Effector memory CD4-positive, alpha-beta T cell (primary cell): ENCODE data around the gene PFKFB2.

ENCODE experiments used
- DNase-seq, 3 donors: peaks; one replicate each; pipeline ENCODE4 v3.0.0-alpha.2; 2020
- H3K27ac ChIP-seq: 2 replicates; pipeline ENCODE4 v1.7.0; 2013; ENCODE audit warnings: mild to moderate bottlenecking, low read length, moderate library complexity; ENCODE audit not compliant: insufficient read depth, poor library complexity, severe bottlenecking
- H3K27me3 ChIP-seq: replicated peaks from 2 replicates; pipeline ENCODE4 v1.7.0; 2013; ENCODE audit warnings: mild to moderate bottlenecking, low read length; ENCODE audit not compliant: insufficient read depth, control insufficient read depth, poor library complexity, severe bottlenecking
- H3K36me3 ChIP-seq: 2 replicates; pipeline ENCODE4 v1.7.0; 2013; ENCODE audit warnings: mild to moderate bottlenecking, low read length, moderate library complexity; ENCODE audit not compliant: control insufficient read depth, insufficient read depth
- H3K4me1 ChIP-seq: 2 replicates; pipeline ENCODE4 v1.7.0; 2013; ENCODE audit warnings: low read length, mild to moderate bottlenecking; ENCODE audit not compliant: control insufficient read depth, insufficient read depth, poor library complexity, severe bottlenecking
- H3K4me3 ChIP-seq: 2 replicates; pipeline ENCODE4 v1.7.0; 2013; ENCODE audit warnings: low read length, low read depth, mild to moderate bottlenecking; ENCODE audit not compliant: insufficient read depth, poor library complexity, severe bottlenecking
- H3K9me3 ChIP-seq: 2 replicates; pipeline ENCODE4 v1.7.0; 2013; ENCODE audit warnings: mild to moderate bottlenecking, low read length, moderate library complexity; ENCODE audit not compliant: control insufficient read depth

The PFKFB2 gene

DNA sequence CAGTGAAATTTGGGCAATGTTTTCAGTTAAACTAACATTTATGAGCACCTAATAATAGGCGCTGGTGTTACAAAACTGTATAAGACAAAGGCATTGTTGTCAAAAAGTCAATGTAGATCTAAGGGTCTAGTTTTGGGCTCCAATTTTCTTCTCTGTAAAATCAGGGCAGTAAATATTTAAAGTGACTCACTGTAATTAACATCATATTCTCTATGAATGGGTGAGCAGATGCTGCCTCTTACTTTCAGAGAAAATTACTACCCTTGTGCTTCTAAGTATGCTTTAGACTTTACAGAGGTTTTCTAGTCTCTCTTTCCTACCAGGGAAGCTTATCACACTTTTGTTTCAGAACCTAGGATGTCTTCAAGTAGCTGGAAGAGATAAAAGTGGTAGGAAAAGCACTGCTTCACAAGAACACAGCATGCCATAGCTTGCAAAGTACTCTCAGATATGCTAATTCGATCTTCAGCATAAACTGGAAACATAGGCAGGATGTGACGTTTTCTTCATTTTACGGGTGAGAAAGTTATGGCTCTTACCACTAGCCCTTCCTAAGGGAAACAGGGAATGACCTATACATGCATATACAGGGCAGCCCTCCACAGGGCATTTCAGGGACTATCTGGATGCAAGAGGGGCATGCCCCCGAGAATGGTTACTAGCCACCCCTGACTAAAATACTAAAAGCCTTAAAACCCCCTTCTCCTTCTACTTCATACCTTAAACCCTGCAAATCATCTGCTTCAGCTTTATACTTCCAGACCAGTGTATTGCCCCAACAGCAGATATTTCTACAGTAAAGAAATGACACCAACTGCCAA is 23.2 kb upstream of the PFKFB2 start:
- H3K4me1 ChIP-seq, result no peaks in the 10 kb centered on the region
- H3K9me3 ChIP-seq, result no peaks in the 10 kb centered on the region
- H3K36me3 ChIP-seq, result no peaks in the 10 kb centered on the region
- no peak for DNase-seq
- no peak overlapping the region for H3K27ac ChIP-seq
- peaks cover 3% of the 10 kb centered on the region for H3K27me3 ChIP-seq
- no peak overlapping the region for H3K4me3 ChIP-seq

DNA sequence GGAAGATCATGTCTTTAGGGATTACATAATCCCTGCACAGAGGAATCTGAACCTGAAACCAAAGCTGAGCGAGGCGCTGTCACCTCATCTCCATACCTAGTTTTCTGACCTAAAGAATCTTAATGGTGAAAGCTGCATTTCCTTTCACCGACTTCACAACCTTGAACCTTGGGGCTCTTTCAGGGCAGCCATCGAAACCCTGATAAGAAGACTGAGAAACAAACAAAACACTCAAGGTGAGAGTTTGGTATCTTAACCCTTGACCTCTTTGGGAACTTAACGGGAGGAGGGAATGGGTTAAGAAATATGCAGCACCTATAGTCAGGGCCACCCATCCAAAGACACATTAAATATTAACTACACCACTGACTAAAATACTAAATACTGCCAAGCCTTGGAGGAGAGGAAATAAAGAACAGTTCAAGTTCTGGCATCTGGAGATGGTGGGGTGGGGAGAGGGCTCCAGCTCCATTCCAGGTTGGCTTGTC is 22.5 kb upstream of the PFKFB2 start:
- H3K4me3 ChIP-seq, result no peak overlapping the region
- H3K27ac ChIP-seq, result no peak overlapping the region
- H3K36me3 ChIP-seq, result no peaks in the 10 kb centered on the region
- H3K27me3 ChIP-seq, result peaks cover 3% of the 10 kb centered on the region
- DNase-seq, result no peak
- no peaks in the 10 kb centered on the region for H3K9me3 ChIP-seq
- no peaks in the 10 kb centered on the region for H3K4me1 ChIP-seq

DNA sequence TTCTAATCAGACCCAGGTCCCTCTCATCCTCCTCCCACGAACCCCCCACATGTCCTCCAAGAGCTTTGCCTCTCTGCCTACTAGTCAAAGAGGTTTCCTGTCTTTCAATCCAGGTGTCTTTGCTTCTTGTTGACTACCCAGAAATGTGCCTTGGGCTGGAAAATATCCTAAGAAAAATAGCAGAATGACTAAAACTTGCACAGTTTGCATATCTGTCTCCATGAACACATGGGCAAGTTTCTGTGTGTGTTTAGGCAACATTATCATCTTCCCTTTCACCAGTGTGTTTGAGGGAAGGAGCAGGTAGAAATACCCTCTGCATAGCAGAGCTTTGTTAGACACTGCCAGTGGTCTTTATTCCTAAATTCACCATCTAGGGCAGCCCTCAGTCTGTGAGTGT is 22.1 kb upstream of the PFKFB2 start:
- Histone ChIP-seq H3K27me3 (peaks cover 3% of the 10 kb centered on the region), H3K9me3 (no peaks in the 10 kb centered on the region), H3K36me3 (no peaks in the 10 kb centered on the region), H3K4me1 (no peaks in the 10 kb centered on the region), H3K27ac (no peak overlapping the region), H3K4me3 (no peak overlapping the region)
- no peak for DNase-seq

DNA sequence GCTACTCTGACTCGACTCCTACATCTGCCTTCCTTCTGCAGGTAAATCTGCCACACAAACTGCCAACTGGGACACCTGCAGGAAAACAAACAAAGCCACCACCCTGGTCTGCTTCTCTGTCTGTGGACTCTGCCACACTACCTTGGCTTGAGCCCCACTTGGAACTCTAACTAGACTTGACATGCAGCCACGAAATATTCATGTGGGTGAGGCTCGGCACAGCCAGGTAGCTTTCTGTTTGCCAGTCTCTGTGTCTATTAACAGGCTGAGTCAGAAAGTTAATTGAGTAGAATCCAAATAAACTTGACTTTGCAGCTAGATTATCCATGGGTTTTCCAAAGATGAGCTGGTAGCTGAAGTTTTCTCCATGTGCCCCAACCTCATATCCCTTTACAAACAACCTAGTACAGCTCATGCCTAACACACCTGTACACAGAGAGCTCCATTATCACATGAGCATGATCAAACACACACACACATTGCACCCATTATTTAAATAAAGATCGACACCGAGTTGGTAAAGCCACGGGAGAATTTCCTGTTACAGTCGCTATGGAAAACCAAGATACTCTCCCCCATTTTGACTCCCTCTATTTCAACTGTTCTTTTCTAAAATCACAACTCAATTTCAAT is 21.3 kb upstream of the PFKFB2 start:
- Histone ChIP-seq H3K9me3 (no peaks in the 10 kb centered on the region), H3K4me1 (no peaks in the 10 kb centered on the region), H3K27ac (no peak overlapping the region), H3K36me3 (no peaks in the 10 kb centered on the region), H3K27me3 (peaks cover 3% of the 10 kb centered on the region), H3K4me3 (no peak overlapping the region)
- DNase-seq, result no peak

DNA sequence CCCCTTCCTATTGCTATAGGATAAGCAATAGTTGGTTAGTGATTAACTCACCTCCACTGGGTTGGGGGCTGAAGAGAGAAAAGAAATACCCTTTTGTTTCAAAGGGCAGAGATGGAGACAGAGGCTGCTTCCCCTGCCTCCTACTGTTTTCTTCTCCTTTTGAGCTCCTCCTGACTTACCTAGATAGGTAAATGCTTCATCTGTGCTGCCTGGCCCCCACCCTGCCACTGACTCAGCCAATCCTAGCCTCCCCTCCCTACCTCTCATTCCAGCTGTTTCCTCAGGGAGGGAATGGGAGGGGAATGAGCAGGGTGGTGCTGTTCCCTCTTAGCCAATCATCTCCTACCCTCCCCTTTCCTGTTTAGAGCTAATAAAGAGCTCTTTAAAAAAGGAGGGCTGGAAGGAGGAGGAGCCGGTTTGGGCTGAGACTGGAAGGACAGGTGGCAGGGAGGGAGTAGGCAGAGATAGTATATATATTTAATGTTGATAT is 20.5 kb upstream of the PFKFB2 start, which contains the start of gene C1orf116:
Gene C1orf116 (minus strand): TSS at position 229 of the 490 bp plus-strand sequence. CDS start 5,158 bp downstream, outside the sequence.
- Histone ChIP-seq H3K4me3 (no peak within 1 kb of the TSS), H3K9me3 (no peaks in the 10 kb centered on the region), H3K27ac (no peak within 1 kb of the TSS), H3K36me3 (no peaks in the 10 kb centered on the region), H3K4me1 (no peaks in the 10 kb centered on the region), H3K27me3 (peaks cover 4% of the 10 kb centered on the region)
- no peak for DNase-seq

DNA sequence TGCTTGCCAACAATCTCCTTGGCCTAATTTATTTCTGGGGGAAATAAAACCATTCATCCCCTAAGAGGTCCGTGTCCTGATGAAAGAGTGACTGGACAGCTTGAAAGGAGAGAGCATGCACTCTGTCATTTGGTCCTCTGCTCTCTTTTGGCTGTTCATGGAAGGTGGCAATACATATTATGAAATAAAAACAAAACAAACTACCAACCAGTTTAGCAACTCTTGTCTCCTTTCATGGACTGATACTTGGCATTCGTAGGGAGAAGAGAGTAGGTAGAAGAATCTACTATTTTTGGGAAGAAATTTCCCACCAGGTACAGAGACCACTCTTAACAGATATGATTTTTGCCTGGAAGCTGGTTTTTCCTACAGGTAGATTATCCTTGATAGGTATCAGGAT is 19.8 kb upstream of the PFKFB2 start:
- Histone ChIP-seq H3K4me3 (no peak overlapping the region), H3K9me3 (no peaks in the 10 kb centered on the region), H3K27ac (no peak overlapping the region), H3K27me3 (peaks cover 6% of the 10 kb centered on the region), H3K4me1 (no peaks in the 10 kb centered on the region), H3K36me3 (no peaks in the 10 kb centered on the region)
- DNase-seq, result no peak

DNA sequence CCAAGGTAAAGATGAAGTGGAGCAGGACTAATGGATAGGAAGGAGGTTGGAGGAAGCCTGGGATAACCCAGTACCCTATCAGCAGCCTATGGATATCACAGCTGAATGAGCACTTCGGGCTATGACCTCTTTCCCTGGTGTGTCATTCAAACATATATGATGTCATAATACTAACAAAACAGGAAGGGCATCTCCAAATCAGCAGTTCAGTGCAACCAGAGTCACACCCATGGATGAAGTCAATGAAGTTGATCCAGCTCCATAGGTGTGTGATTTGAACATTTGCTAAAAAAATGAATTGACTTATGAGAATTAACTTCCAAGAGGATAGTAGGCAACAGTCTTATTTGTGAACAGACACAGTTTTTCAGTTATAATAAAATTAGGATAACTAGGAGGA is 18.9 kb upstream of the PFKFB2 start:
- H3K27me3 ChIP-seq, result peaks cover 6% of the 10 kb centered on the region
- H3K4me3 ChIP-seq, result no peak overlapping the region
- H3K9me3 ChIP-seq, result no peaks in the 10 kb centered on the region
- no peaks in the 10 kb centered on the region for H3K4me1 ChIP-seq
- DNase-seq, result no peak
- H3K27ac ChIP-seq, result no peak overlapping the region
- no peaks in the 10 kb centered on the region for H3K36me3 ChIP-seq

DNA sequence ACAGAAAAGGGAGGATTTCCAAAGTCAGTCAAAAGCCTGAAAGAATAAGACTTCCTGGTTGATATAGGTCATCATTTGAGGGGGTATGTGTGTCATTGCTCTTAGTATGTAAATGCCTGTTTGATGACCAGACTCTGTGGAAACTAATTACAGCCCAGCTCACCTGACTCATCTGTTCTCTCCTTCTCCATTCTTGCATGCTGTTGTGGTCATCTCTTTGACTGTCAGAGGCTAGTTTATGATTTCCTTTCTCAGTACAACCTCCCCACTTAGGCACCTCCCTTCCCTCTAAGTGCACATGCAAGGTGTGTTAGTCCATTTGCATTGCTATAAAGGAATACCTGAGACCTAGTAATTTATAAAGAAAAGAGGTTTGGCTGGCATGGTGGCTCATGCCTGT is 18.1 kb upstream of the PFKFB2 start:
- H3K27ac ChIP-seq, result no peak overlapping the region
- H3K36me3 ChIP-seq, result no peaks in the 10 kb centered on the region
- H3K4me3 ChIP-seq, result no peak overlapping the region
- no peaks in the 10 kb centered on the region for H3K4me1 ChIP-seq
- no peak for DNase-seq
- peaks cover 6% of the 10 kb centered on the region for H3K27me3 ChIP-seq
- no peaks in the 10 kb centered on the region for H3K9me3 ChIP-seq

DNA sequence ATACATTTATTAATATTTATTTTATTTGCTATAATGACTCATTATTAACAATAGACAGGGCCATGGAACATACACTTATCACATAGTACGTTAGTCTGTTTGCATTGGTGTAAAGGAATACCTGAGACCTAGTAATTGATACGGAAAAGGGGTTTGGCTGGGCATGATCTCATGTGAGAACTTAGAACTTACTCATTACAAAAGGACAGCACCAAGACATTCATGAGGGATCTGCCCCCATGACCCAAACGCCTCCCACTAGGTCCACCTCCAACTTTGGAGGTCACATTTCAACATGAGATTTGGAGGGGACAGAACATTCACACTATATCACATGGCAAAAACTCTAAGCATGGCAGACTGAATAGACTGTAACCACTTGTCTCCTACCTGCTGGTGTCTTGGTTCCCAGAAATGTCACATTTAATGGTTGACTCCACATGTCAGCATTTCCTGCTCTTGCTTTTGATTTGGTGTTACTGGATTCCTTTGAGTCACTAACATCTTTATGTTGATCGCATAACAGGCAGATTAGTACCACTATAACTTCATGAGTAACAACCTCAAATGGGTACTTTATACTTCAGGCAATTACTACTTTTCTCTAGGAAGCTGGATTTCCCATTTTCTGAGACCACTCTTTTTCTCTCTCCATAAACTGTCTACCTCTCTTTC is 17.1 kb upstream of the PFKFB2 start:
- H3K4me3 ChIP-seq, result no peak overlapping the region
- H3K9me3 ChIP-seq, result no peaks in the 10 kb centered on the region
- H3K27ac ChIP-seq, result no peak overlapping the region

DNA sequence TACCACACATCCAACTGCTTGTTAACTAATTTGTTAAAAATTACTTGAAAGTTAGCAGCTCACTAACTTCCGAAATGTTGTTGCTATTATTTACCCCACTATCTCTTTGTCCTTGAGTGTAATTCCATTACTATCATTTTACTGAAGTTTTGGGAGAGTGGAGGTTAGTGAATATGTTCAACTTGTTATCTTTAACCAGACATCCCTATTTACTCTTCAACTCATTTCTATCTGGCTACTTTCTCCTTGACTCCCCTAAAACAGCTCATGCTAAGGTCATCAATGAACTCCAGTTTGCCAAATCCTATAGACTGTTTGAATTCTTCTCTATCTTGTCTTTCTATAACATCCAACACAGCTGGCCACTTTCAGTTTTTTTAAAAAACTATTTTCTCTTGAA is 16.2 kb upstream of the PFKFB2 start:
- Histone ChIP-seq H3K4me1 (no peaks in the 10 kb centered on the region), H3K27ac (no peak overlapping the region), H3K27me3 (peaks cover 2% of the 10 kb centered on the region), H3K9me3 (no peaks in the 10 kb centered on the region), H3K4me3 (no peak overlapping the region), H3K36me3 (no peaks in the 10 kb centered on the region)
- no peak for DNase-seq

More for the DNA sequence above, 17.1 kb upstream of the PFKFB2 start:
- Histone ChIP-seq H3K36me3 (no peaks in the 10 kb centered on the region), H3K27me3 (peaks cover 6% of the 10 kb centered on the region), H3K4me1 (no peaks in the 10 kb centered on the region)
- DNase-seq, result no peak
